Neuronal stem cell (in vitro differentiated cells): ENCODE data around the gene TMEM185B.

Experiments
- DNase-seq: peaks from one replicate; pipeline ENCODE4 v3.0.0-alpha.2; 2013; ENCODE audit warnings: low spot score
- H2AFZ ChIP-seq: one replicate; pipeline ENCODE4 v1.6.1; 2013; ENCODE audit warnings: mild to moderate bottlenecking, low read length, inconsistent platforms
- H2AK5ac ChIP-seq: 2 replicates; pipeline ENCODE4 v1.6.1; 2013; ENCODE audit warnings: low read depth, mild to moderate bottlenecking, inconsistent platforms, low read length, moderate library complexity, mixed read lengths
- H2BK120ac ChIP-seq: 2 replicates; pipeline ENCODE4 v1.6.1; 2013; ENCODE audit warnings: low read depth, mild to moderate bottlenecking, inconsistent platforms, low read length, moderate library complexity, mixed read lengths
- H2BK12ac ChIP-seq: one replicate; pipeline ENCODE4 v1.6.1; 2013; ENCODE audit warnings: low read length, inconsistent platforms
- H2BK15ac ChIP-seq: 2 replicates; pipeline ENCODE4 v1.6.1; 2013; ENCODE audit warnings: mild to moderate bottlenecking, low read length, inconsistent platforms, mixed read lengths
- H2BK5ac ChIP-seq: one replicate; pipeline ENCODE4 v1.6.1; 2013; ENCODE audit warnings: inconsistent platforms, mild to moderate bottlenecking, low read length, moderate library complexity
- H3K14ac ChIP-seq: one replicate; pipeline ENCODE4 v1.6.1; 2013; ENCODE audit warnings: low read length, inconsistent platforms
- H3K18ac ChIP-seq: 2 replicates; pipeline ENCODE4 v1.6.1; 2013; ENCODE audit warnings: low read length, inconsistent platforms
- H3K23ac ChIP-seq: 2 replicates; pipeline ENCODE4 v1.6.1; 2013; ENCODE audit warnings: low read depth, mild to moderate bottlenecking, mixed read lengths, low read length, inconsistent platforms; ENCODE audit not compliant: poor library complexity
- H3K27ac ChIP-seq: replicated peaks from 3 replicates; pipeline ENCODE4 v1.5.1; 2013; ENCODE audit warnings: low read length, inconsistent platforms
- H3K27me3 ChIP-seq, 3 experiments: 2 replicates each; pipeline ENCODE4 v1.6.1; 2013; ENCODE audit warnings: low read length in 3 of 3, mild to moderate bottlenecking in 2 of 3, inconsistent platforms in 1 of 3, low read depth in 1 of 3, mixed read lengths in 1 of 3, moderate library complexity in 1 of 3; ENCODE audit not compliant: control insufficient read depth in 3 of 3, insufficient read depth in 3 of 3
- H3K36me3 ChIP-seq, 2 donors: replicated peaks in 1 of 2; 2 replicates each; pipeline ENCODE4 v1.6.1; 2013; ENCODE audit warnings: low read length in 2 of 2; ENCODE audit not compliant: control insufficient read depth in 2 of 2, insufficient read depth in 2 of 2
- H3K4ac ChIP-seq: 2 replicates; pipeline ENCODE4 v1.6.1; 2013; ENCODE audit warnings: inconsistent platforms, mild to moderate bottlenecking, low read length, moderate library complexity
- H3K4me1 ChIP-seq, 2 donors: 1 replicate in 1 of 2; 2 replicates in 1 of 2; pipeline ENCODE4 v1.6.1; 2013; ENCODE audit warnings: low read length in 2 of 2, low read depth in 1 of 2; ENCODE audit not compliant: control insufficient read depth in 2 of 2, insufficient read depth in 1 of 2
- H3K4me2 ChIP-seq: one replicate; pipeline ENCODE4 v1.6.1; 2013; ENCODE audit warnings: mild to moderate bottlenecking, low read length, inconsistent platforms; ENCODE audit not compliant: insufficient read depth, poor library complexity, severe bottlenecking
- H3K4me3 ChIP-seq, 2 donors: 2 replicates each; pipeline ENCODE4 v1.5.1; 2013; ENCODE audit warnings: low read length in 2 of 2, mild to moderate bottlenecking in 2 of 2, inconsistent platforms in 1 of 2, moderate library complexity in 1 of 2
- H3K79me1 ChIP-seq: one replicate; pipeline ENCODE4 v1.6.1; 2013; ENCODE audit warnings: low read depth, mild to moderate bottlenecking, inconsistent platforms, low read length, moderate library complexity
- H3K9ac ChIP-seq: one replicate; pipeline ENCODE4 v1.6.1; 2013; ENCODE audit warnings: mild to moderate bottlenecking, low read depth, low read length, inconsistent platforms; ENCODE audit not compliant: poor library complexity
- H3K9me3 ChIP-seq, 2 donors: replicated peaks in 1 of 2; 2 replicates each; pipeline versions ENCODE3 to v1.6.1; 2013; ENCODE audit warnings: low read length in 2 of 2, mild to moderate bottlenecking in 2 of 2, inconsistent platforms in 1 of 2, low read depth in 1 of 2, mixed read lengths in 1 of 2, moderate library complexity in 1 of 2; ENCODE audit not compliant: control insufficient read depth in 2 of 2, insufficient read depth in 1 of 2
- H4K8ac ChIP-seq: one replicate; pipeline ENCODE4 v1.6.1; 2013; ENCODE audit warnings: low read depth, mild to moderate bottlenecking, inconsistent platforms, low read length, moderate library complexity
- H4K91ac ChIP-seq: one replicate; pipeline ENCODE4 v1.6.1; 2013; ENCODE audit warnings: low read length, low read depth, mild to moderate bottlenecking, inconsistent platforms; ENCODE audit not compliant: poor library complexity
- WGBS, 2 donors: extraction: QIAGEN DNeasy Blood & Tissue Kit; methylation state at CpG; one replicate each; pipeline ENCODE4 v1.1.7; 2013; ENCODE audit warnings: missing lambda C conversion rate in 2 of 2, mixed read lengths in 1 of 2; ENCODE audit not compliant: insufficient read length in 2 of 2, insufficient replicate concordance in 1 of 2; ENCODE audit errors: extremely low coverage in 2 of 2; 5-methylcytosine and 5-hydroxymethylcytosine counted together

Gene TMEM185B

DNA sequence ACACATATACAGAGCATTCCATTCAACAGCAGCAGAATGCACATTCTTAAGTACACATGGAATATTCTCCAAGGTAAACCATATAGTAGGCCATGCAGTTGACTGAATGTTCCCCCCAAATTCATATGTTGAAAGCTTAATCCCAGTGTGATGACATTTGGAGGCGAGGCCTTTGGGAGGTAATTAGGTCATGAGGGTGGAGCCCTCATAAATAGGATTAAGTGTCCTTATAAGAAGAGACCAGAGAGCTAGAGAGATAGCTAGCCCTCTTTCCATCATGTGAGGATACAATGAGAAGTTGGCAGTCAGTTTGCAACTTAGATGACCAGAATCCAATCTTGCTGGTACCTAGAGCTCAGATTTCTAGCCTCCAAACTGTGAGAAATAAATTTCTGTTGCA lies 27.6 kb downstream of the TMEM185B start:
- no peaks in the 10 kb centered on the region for H3K4me1 ChIP-seq
- no peak overlapping the region for H3K18ac ChIP-seq
- H3K23ac ChIP-seq: no peak overlapping the region
- no peak overlapping the region for H2AK5ac ChIP-seq
- H2BK15ac ChIP-seq: no peak overlapping the region
- WGBS, 2 donors: no CpG with 5 or more reads among the region's 1 CpG
- H4K91ac ChIP-seq: no peak overlapping the region
- H3K79me1 ChIP-seq: no peaks in the 10 kb centered on the region
- H4K8ac ChIP-seq: no peak overlapping the region
- peaks cover 0 to 4% of the 10 kb centered on the region in 2 donors for H3K9me3 ChIP-seq
- H3K4ac ChIP-seq: no peak overlapping the region
- no peak overlapping the region for H3K4me3 ChIP-seq
- H3K14ac ChIP-seq: no peak overlapping the region
- H3K27ac ChIP-seq: no peak overlapping the region
- H3K36me3 ChIP-seq: no peaks in the 10 kb centered on the region
- no peak overlapping the region for H2AFZ ChIP-seq
- H3K9ac ChIP-seq: no peak overlapping the region
- no peaks in the 10 kb centered on the region for H3K27me3 ChIP-seq
- no peak overlapping the region for H3K4me2 ChIP-seq
- no peak for DNase-seq
- no peak overlapping the region for H2BK120ac ChIP-seq
- no peak overlapping the region for H2BK5ac ChIP-seq
- no peak overlapping the region for H2BK12ac ChIP-seq

DNA sequence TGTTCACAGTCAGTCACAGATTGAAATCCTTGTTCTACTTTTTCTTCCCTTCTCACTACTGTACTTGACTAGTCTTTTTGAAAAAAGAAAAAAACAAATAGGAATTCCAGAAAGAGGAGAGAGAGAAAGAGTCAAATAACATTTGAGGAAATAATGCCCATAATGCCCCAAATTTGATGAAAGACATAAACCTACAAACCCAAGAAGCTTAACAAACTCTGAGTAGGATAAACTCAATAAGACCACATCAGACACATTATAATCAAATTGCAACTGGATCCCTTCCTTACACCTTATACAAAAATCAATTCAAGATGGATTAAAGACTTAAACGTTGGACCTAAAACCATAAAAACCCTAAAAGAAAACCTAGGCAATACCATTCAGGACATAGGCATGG lies 30.9 kb downstream of the TMEM185B start:
- H3K4me2 ChIP-seq: no peak overlapping the region
- no CpG with 5 or more reads among the region's 1 CpG for WGBS, 2 donors
- H3K9me3 ChIP-seq: peaks cover 0 to 4% of the 10 kb centered on the region in 2 donors
- H3K27me3 ChIP-seq: no peaks in the 10 kb centered on the region
- no peak overlapping the region for H3K14ac ChIP-seq
- H3K36me3 ChIP-seq: no peaks in the 10 kb centered on the region
- H2BK120ac ChIP-seq: no peak overlapping the region
- no peak overlapping the region for H4K8ac ChIP-seq
- H3K4me3 ChIP-seq: no peak overlapping the region
- no peak overlapping the region for H3K23ac ChIP-seq
- H2BK15ac ChIP-seq: no peak overlapping the region
- H3K9ac ChIP-seq: no peak overlapping the region
- H2AK5ac ChIP-seq: no peak overlapping the region
- H2BK12ac ChIP-seq: no peak overlapping the region
- no peak overlapping the region for H2BK5ac ChIP-seq
- no peak overlapping the region for H3K27ac ChIP-seq
- H3K4ac ChIP-seq: no peak overlapping the region
- DNase-seq: no peak
- H3K18ac ChIP-seq: no peak overlapping the region
- H3K4me1 ChIP-seq: no peaks in the 10 kb centered on the region
- no peak overlapping the region for H4K91ac ChIP-seq
- H3K79me1 ChIP-seq: no peaks in the 10 kb centered on the region
- no peak overlapping the region for H2AFZ ChIP-seq

DNA sequence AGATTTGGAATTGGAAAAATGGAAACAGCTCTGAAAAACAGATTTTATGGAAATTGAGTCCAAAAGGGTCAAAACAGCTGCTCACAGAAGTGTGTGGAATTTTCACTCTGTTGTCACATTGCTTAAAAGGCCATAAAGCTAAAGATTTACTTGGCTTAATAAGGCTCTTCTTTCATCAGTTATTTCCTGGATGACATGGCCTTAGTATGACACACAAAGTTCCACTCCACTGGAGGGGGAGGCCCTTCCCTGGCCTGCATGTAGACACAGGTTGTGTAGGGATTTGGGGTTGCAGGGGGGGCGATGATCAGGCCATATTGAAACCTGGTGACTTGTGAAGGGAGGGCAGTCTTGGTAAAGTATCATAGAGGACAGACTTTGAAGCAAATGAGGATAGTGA lies 34.0 kb downstream of the TMEM185B start:
- Histone ChIP-seq H2AFZ (no peak overlapping the region), H3K4ac (no peak overlapping the region), H2BK120ac (no peak overlapping the region), H2BK5ac (no peak overlapping the region), H3K27ac (no peak overlapping the region), H3K4me1 (no peaks in the 10 kb centered on the region), H3K9me3 (peaks cover 2 to 8% of the 10 kb centered on the region in 2 donors), H3K14ac (no peak overlapping the region), H4K8ac (no peak overlapping the region), H3K27me3 (no peaks in the 10 kb centered on the region), H2AK5ac (no peak overlapping the region), H3K18ac (no peak overlapping the region), H3K4me3 (no peak overlapping the region), H3K79me1 (no peaks in the 10 kb centered on the region), H3K9ac (no peak overlapping the region), H2BK15ac (no peak overlapping the region), H4K91ac (no peak overlapping the region), H2BK12ac (no peak overlapping the region), H3K23ac (no peak overlapping the region), H3K36me3 (no peaks in the 10 kb centered on the region), H3K4me2 (no peak overlapping the region)
- no CpG with 5 or more reads among the region's 1 CpG for WGBS, 2 donors
- no peak for DNase-seq

DNA sequence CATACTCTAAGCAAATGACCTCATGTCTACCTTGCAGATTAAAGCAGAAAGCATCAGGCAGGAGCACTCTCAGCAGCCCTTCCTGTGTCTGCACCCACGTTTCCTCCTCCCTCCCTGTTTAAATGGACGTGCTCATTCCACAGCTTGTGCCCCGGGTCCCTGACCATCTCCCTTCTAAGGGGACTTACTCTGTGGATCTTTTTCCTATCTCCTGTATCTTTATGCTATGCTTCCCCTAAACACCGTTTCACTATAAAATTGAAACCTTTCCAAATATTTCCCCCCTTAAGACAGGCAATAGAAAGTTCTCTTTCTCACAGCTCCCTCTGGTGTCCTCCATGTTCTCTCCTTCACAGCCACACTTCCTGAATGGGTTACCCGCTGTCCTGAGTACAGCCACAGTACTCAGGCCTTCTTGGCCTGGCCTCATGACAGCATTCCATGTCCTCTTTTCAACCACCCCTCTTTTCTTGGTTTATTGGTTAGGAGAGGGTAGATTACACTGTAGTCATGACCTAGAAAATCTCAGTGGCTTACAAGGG lies 41.1 kb downstream of the TMEM185B start:
- no peak overlapping the region for H3K27ac ChIP-seq
- WGBS, 2 donors: 100% methylated on average over 1 of the region's 5 CpGs; no CpG with 5 or more reads in 1 of the 2 donors

More for the DNA sequence above, 41.1 kb downstream of the TMEM185B start:
- H2BK12ac ChIP-seq: no peak overlapping the region
- H2AFZ ChIP-seq: no peak overlapping the region
- peaks cover 3 to 7% of the 10 kb centered on the region in 2 donors for H3K36me3 ChIP-seq
- H3K4me3 ChIP-seq: no peak overlapping the region
- no peak overlapping the region for H3K9ac ChIP-seq
- no peak overlapping the region for H3K23ac ChIP-seq
- no peak overlapping the region for H2AK5ac ChIP-seq
- no peaks in the 10 kb centered on the region for H3K79me1 ChIP-seq
- H3K4ac ChIP-seq: no peak overlapping the region
- no peak overlapping the region for H2BK5ac ChIP-seq
- H2BK15ac ChIP-seq: no peak overlapping the region
- H3K18ac ChIP-seq: no peak overlapping the region
- H3K9me3 ChIP-seq: peaks cover 2 to 4% of the 10 kb centered on the region in 2 donors
- no peak overlapping the region for H4K8ac ChIP-seq
- no peak overlapping the region for H2BK120ac ChIP-seq
- no peak overlapping the region for H3K4me2 ChIP-seq
- no peak overlapping the region for H4K91ac ChIP-seq
- H3K4me1 ChIP-seq: peaks cover 0 to 6% of the 10 kb centered on the region in 2 donors
- H3K27me3 ChIP-seq: no peaks in the 10 kb centered on the region
- no peak for DNase-seq
- H3K14ac ChIP-seq: no peak overlapping the region
